ENCODE measurements around the gene DNAJC25.
"Not testable (repeated sequence)": the region's sequence is repeated elsewhere in the genome, so short reads cannot be mapped to it uniquely, and the experiment has no call there.

DNAJC25 gene

GRCh38 chr9:111661802-111662521, 30.8 kb downstream of the DNAJC25 start:
- DNase-seq (ENCODE audit: low read depth in 1 of 2, low spot score in 1 of 2) = peak; percentile 53 to 68

GRCh38 chr9:111662576-111663300, 31.6 kb downstream of the DNAJC25 start:
- in situ Hi-C loops (cut with HindIII; ENCODE audit: low pct_unique_long_range_greater_than_20kb, low sequenced_read_pairs) = no loop called here
- DNase-seq (ENCODE audit: low read depth in 1 of 2, low spot score in 1 of 2) = peak in 1 of 2 experiments; percentile 37
- TF ChIP-seq JUND (IDR thresholded peaks at IDR 0.05; ENCODE audit: low read depth) = no peak

More at GRCh38 chr9:111661802-111662521, 30.8 kb downstream of the DNAJC25 start:
- TF ChIP-seq JUND (IDR thresholded peaks at IDR 0.05; ENCODE audit: low read depth) = no peak
- in situ Hi-C loops (cut with HindIII; ENCODE audit: low pct_unique_long_range_greater_than_20kb, low sequenced_read_pairs) = no loop called here

GRCh38 chr9:111663301-111663823, 32.2 kb downstream of the DNAJC25 start:
- no peak for TF ChIP-seq JUND (IDR thresholded peaks at IDR 0.05; ENCODE audit: low read depth)
- DNase-seq (ENCODE audit: low read depth in 1 of 2, low spot score in 1 of 2) = no peak
- in situ Hi-C loops (cut with HindIII; ENCODE audit: low pct_unique_long_range_greater_than_20kb, low sequenced_read_pairs) = no loop called here

- in situ Hi-C loops (cut with HindIII; ENCODE audit: low pct_unique_long_range_greater_than_20kb, low sequenced_read_pairs) = no loop called here
- TF ChIP-seq JUND (IDR thresholded peaks at IDR 0.05; ENCODE audit: low read depth) = no peak
- no peak for DNase-seq (ENCODE audit: low read depth in 1 of 2, low spot score in 1 of 2)
Measured at GRCh38 chr9:111668026-111668573, 37.0 kb downstream of the DNAJC25 start.

- in situ Hi-C loops (cut with HindIII; ENCODE audit: low pct_unique_long_range_greater_than_20kb, low sequenced_read_pairs); DNase-seq (ENCODE audit: low read depth in 1 of 2, low spot score in 1 of 2): not testable (repeated sequence)
Measured at GRCh38 chr9:111668601-111669000, 37.5 kb downstream of the DNAJC25 start.

GRCh38 chr9:111674319-111674718, 43.2 kb downstream of the DNAJC25 start:
- no peak for TF ChIP-seq JUND (IDR thresholded peaks at IDR 0.05; ENCODE audit: low read depth)
- in situ Hi-C loops (cut with HindIII; ENCODE audit: low pct_unique_long_range_greater_than_20kb, low sequenced_read_pairs) = no loop called here
- no peak for DNase-seq (ENCODE audit: low read depth in 1 of 2, low spot score in 1 of 2)

GRCh38 chr9:111676116-111676515, 45.0 kb downstream of the DNAJC25 start:
- in situ Hi-C loops (cut with HindIII; ENCODE audit: low pct_unique_long_range_greater_than_20kb, low sequenced_read_pairs) = no loop called here
- TF ChIP-seq JUND (IDR thresholded peaks at IDR 0.05; ENCODE audit: low read depth) = no peak

GRCh38 chr9:111678293-111678692, 47.2 kb downstream of the DNAJC25 start:
- no peak for DNase-seq (ENCODE audit: low read depth in 1 of 2, low spot score in 1 of 2)
- in situ Hi-C loops (cut with HindIII; ENCODE audit: low pct_unique_long_range_greater_than_20kb, low sequenced_read_pairs) = no loop called here
- TF ChIP-seq JUND (IDR thresholded peaks at IDR 0.05; ENCODE audit: low read depth) = no peak

More at GRCh38 chr9:111676116-111676515, 45.0 kb downstream of the DNAJC25 start:
- no peak for DNase-seq (ENCODE audit: low read depth in 1 of 2, low spot score in 1 of 2)

GRCh38 chr9:111679199-111679598, 48.1 kb downstream of the DNAJC25 start:
- no peak for TF ChIP-seq JUND (IDR thresholded peaks at IDR 0.05; ENCODE audit: low read depth)
- in situ Hi-C loops (cut with HindIII; ENCODE audit: low pct_unique_long_range_greater_than_20kb, low sequenced_read_pairs) = no loop called here

GRCh38 chr9:111683392-111683791, 52.3 kb downstream of the DNAJC25 start:
- no peak for DNase-seq (ENCODE audit: low read depth in 1 of 2, low spot score in 1 of 2)
- in situ Hi-C loops (cut with HindIII; ENCODE audit: low pct_unique_long_range_greater_than_20kb, low sequenced_read_pairs) = no loop called here
- TF ChIP-seq JUND (IDR thresholded peaks at IDR 0.05; ENCODE audit: low read depth) = no peak

More at GRCh38 chr9:111679199-111679598, 48.1 kb downstream of the DNAJC25 start:
- no peak for DNase-seq (ENCODE audit: low read depth in 1 of 2, low spot score in 1 of 2)

- DNase-seq (ENCODE audit: low read depth in 1 of 2, low spot score in 1 of 2) = peak; percentile 25 to 72
- no peak for TF ChIP-seq JUND (IDR thresholded peaks at IDR 0.05; ENCODE audit: low read depth)
- in situ Hi-C loops (cut with HindIII; ENCODE audit: low pct_unique_long_range_greater_than_20kb, low sequenced_read_pairs) = no loop called here
Measured at GRCh38 chr9:111691672-111692329, 60.7 kb downstream of the DNAJC25 start.

- no peak for DNase-seq (ENCODE audit: low read depth in 1 of 2, low spot score in 1 of 2)
- in situ Hi-C loops (cut with HindIII; ENCODE audit: low pct_unique_long_range_greater_than_20kb, low sequenced_read_pairs) = no loop called here
- TF ChIP-seq JUND (IDR thresholded peaks at IDR 0.05; ENCODE audit: low read depth) = no peak
Measured at GRCh38 chr9:111696796-111697195, 65.7 kb downstream of the DNAJC25 start.
